Measurements from ENCODE around the gene FAM156A.
A peak's percentile ranks its signal among the peaks of the same experiment; 100 is the strongest.
"Not testable (repeated sequence)": the region's sequence is repeated elsewhere in the genome, so short reads cannot be mapped to it uniquely, and the experiment has no call there.

FAM156A gene

GRCh38 chrX:52934704-52935469 lies 23.4 kb downstream of the FAM156A start:
- H3K4me3 ChIP-seq (ENCODE audit: low read depth, low read length): peak overlapping the region; percentile 79
- TF ChIP-seq CTCF (IDR thresholded peaks at IDR 0.05; ENCODE audit: borderline replicate concordance, insufficient read depth, low read depth, low read length): peak; percentile 75

- H3K4me3 ChIP-seq (ENCODE audit: low read depth, low read length): peak overlapping the region; percentile 79
Observed at GRCh38 chrX:52933976-52934703, 24.2 kb downstream of the FAM156A start.

GRCh38 chrX:52933213-52933612 lies 25.1 kb downstream of the FAM156A start:
- H3K4me3 ChIP-seq (ENCODE audit: low read depth, low read length): no peak overlapping the region
- no peak for TF ChIP-seq CTCF (IDR thresholded peaks at IDR 0.05; ENCODE audit: borderline replicate concordance, insufficient read depth, low read depth, low read length)

More at GRCh38 chrX:52933976-52934703, 24.2 kb downstream of the FAM156A start:
- TF ChIP-seq CTCF (IDR thresholded peaks at IDR 0.05; ENCODE audit: borderline replicate concordance, insufficient read depth, low read depth, low read length): no peak

GRCh38 chrX:52930214-52930613 lies 28.1 kb downstream of the FAM156A start:
- H3K4me3 ChIP-seq (ENCODE audit: low read depth, low read length): not testable (repeated sequence)

GRCh38 chrX:52923781-52924241 lies 34.5 kb downstream of the FAM156A start:
- TF ChIP-seq CTCF (IDR thresholded peaks at IDR 0.05; ENCODE audit: borderline replicate concordance, insufficient read depth, low read depth, low read length): no peak
- H3K4me3 ChIP-seq (ENCODE audit: low read depth, low read length): no peak overlapping the region

GRCh38 chrX:52914704-52915103 lies 43.6 kb downstream of the FAM156A start:
- H3K4me3 ChIP-seq (ENCODE audit: low read depth, low read length): not testable (repeated sequence)

- H3K4me3 ChIP-seq (ENCODE audit: low read depth, low read length): not testable (repeated sequence)
Observed at GRCh38 chrX:52913681-52914080, 44.6 kb downstream of the FAM156A start.

- H3K4me3 ChIP-seq (ENCODE audit: low read depth, low read length): not testable (repeated sequence)
Observed at GRCh38 chrX:52909313-52909969, 48.9 kb downstream of the FAM156A start.

- H3K4me3 ChIP-seq (ENCODE audit: low read depth, low read length): not testable (repeated sequence)
Observed at GRCh38 chrX:52907900-52908299, 50.4 kb downstream of the FAM156A start.

- H3K4me3 ChIP-seq (ENCODE audit: low read depth, low read length): not testable (repeated sequence)
Observed at GRCh38 chrX:52907137-52907536, 51.2 kb downstream of the FAM156A start.

- H3K4me3 ChIP-seq (ENCODE audit: low read depth, low read length): not testable (repeated sequence)
Observed at GRCh38 chrX:52906072-52906471, 52.2 kb downstream of the FAM156A start.

- not testable (repeated sequence) for H3K4me3 ChIP-seq (ENCODE audit: low read depth, low read length)
Observed at GRCh38 chrX:52905531-52905930, 52.8 kb downstream of the FAM156A start.

Data from GM12875 (cell line).